ENCODE data around the gene EPPIN.

Gene EPPIN

GRCh38 chr20:45497971-45498494 lies 49.2 kb downstream of the EPPIN start:
- no peak for TF ChIP-seq CTCF (conservative IDR thresholded peaks at IDR 0.05)
- TF ChIP-seq ZFX (IDR thresholded peaks at IDR 0.05), result no peak
- H3K27ac ChIP-seq, result no peak overlapping the region

GRCh38 chr20:45496166-45496565 lies 51.0 kb downstream of the EPPIN start:
- TF ChIP-seq CTCF (conservative IDR thresholded peaks at IDR 0.05) (no peak), ZFX (IDR thresholded peaks at IDR 0.05) (no peak)

GRCh38 chr20:45495501-45495941 lies 51.7 kb downstream of the EPPIN start:
- TF ChIP-seq CTCF (conservative IDR thresholded peaks at IDR 0.05), result no peak
- no peak for TF ChIP-seq ZFX (IDR thresholded peaks at IDR 0.05)
- no peak overlapping the region for H3K27ac ChIP-seq

More at GRCh38 chr20:45496166-45496565, 51.0 kb downstream of the EPPIN start:
- H3K27ac ChIP-seq, result no peak overlapping the region

Data from C4-2B (cell line).